ENCODE measurements around the gene ZDHHC18. TPM values are rescaled to one million over a fixed set of nuclear protein-coding genes. Genes with fewer than 3 reads are reported as not detected.
A peak's percentile ranks its signal among the peaks of the same experiment; 100 is the strongest.

Gene ZDHHC18
- total RNA-seq, 1 experiment from 2014 or later, result 27.9 TPM

GRCh38 chr1:26889551-26890466 is 63.3 kb downstream of the ZDHHC18 start, which contains the start of gene GPN2:
GPN2 (minus strand) TSS chr1:26890283; CDS start chr1:26890096, 187 bp downstream.
- Histone ChIP-seq H3K27ac (ENCODE audit: low read depth, low read length, poor library complexity, severe bottlenecking) (peak within 1 kb of the TSS; percentile 84), H3K9me3 (ENCODE audit: low read depth, low read length, poor library complexity, severe bottlenecking) (no peaks in the 10 kb centered on the region), H3K4me1 (ENCODE audit: insufficient read depth, low read length, poor library complexity, severe bottlenecking) (peaks cover 9% of the 10 kb centered on the region), H3K36me3 (ENCODE audit: insufficient read depth, low read length, poor library complexity, severe bottlenecking) (peaks cover 44% of the 10 kb centered on the region), H3K27me3 (replicated peaks; ENCODE audit: insufficient read depth, low read depth, low read length, poor library complexity) (no peaks in the 10 kb centered on the region), H3K4me3 (ENCODE audit: low read depth, low read length, poor library complexity, severe bottlenecking) (peak within 1 kb of the TSS; percentile 70)
- POLR2A ChIA-PET (ENCODE audit: low non-redundant PET), result interaction anchor here (0.5 to 1.4 kb wide), 5 partner anchors 11 to 556 kb away, joined by 3 to 18 read pairs (median 8); partner anchors contain the start of gene GPATCH3
- no peak for TF ChIP-seq EZH2 (IDR thresholded peaks at IDR 0.05; ENCODE audit: borderline replicate concordance, low read depth, low read length, poor library complexity, severe bottlenecking)
- TF ChIP-seq CTCF (conservative IDR thresholded peaks at IDR 0.05; ENCODE audit: low read depth, low read length), result no peak
- CTCF ChIA-PET, result interaction anchor here (0.7 kb wide), 1 partner anchor 25 kb away, joined by 3 read pairs; no protein-coding TSS in a partner anchor
- intact Hi-C loops (cut with micrococcal nuclease; ENCODE audit: unreplicated experiment), result no loop called here
- DNase-seq (ENCODE audit: low spot score), result peak; percentile 88
- BruUV-seq (replicated peaks), result no TSS peak

GRCh38 chr1:26890467-26890796 is 63.9 kb downstream of the ZDHHC18 start:
- BruUV-seq (replicated peaks), result no TSS peak
- POLR2A ChIA-PET (ENCODE audit: low non-redundant PET), result interaction anchor here (0.6 to 1.4 kb wide), 3 partner anchors 10 to 90 kb away, joined by 8 to 18 read pairs (median 16); partner anchors contain the start of gene GPATCH3
- H3K9me3 ChIP-seq (ENCODE audit: low read depth, low read length, poor library complexity, severe bottlenecking), result no peaks in the 10 kb centered on the region

GRCh38 chr1:26894263-26894662 is 67.8 kb downstream of the ZDHHC18 start:
- TF ChIP-seq EZH2 (IDR thresholded peaks at IDR 0.05; ENCODE audit: borderline replicate concordance, low read depth, low read length, poor library complexity, severe bottlenecking), result no peak
- TF ChIP-seq CTCF (conservative IDR thresholded peaks at IDR 0.05; ENCODE audit: low read depth, low read length), result no peak
- no peaks in the 10 kb centered on the region for H3K27me3 ChIP-seq (replicated peaks; ENCODE audit: insufficient read depth, low read depth, low read length, poor library complexity)
- no peaks in the 10 kb centered on the region for H3K9me3 ChIP-seq (ENCODE audit: low read depth, low read length, poor library complexity, severe bottlenecking)
- H3K36me3 ChIP-seq (ENCODE audit: insufficient read depth, low read length, poor library complexity, severe bottlenecking), result peaks cover 21% of the 10 kb centered on the region
- H3K4me3 ChIP-seq (ENCODE audit: low read depth, low read length, poor library complexity, severe bottlenecking), result no peak overlapping the region
- intact Hi-C loops (cut with micrococcal nuclease; ENCODE audit: unreplicated experiment), result no loop called here
- ChIA-PET CTCF (no interaction called here), POLR2A (ENCODE audit: low non-redundant PET) (no interaction called here)
- H3K27ac ChIP-seq (ENCODE audit: low read depth, low read length, poor library complexity, severe bottlenecking), result no peak overlapping the region
- BruUV-seq (replicated peaks), result no TSS peak
- peaks cover 6% of the 10 kb centered on the region for H3K4me1 ChIP-seq (ENCODE audit: insufficient read depth, low read length, poor library complexity, severe bottlenecking)
- DNase-seq (ENCODE audit: low spot score), result no peak

More at GRCh38 chr1:26890467-26890796, 63.9 kb downstream of the ZDHHC18 start:
- DNase-seq (ENCODE audit: low spot score), result no peak
- CTCF ChIA-PET, result no interaction called here
- TF ChIP-seq CTCF (conservative IDR thresholded peaks at IDR 0.05; ENCODE audit: low read depth, low read length), result no peak
- no peak for TF ChIP-seq EZH2 (IDR thresholded peaks at IDR 0.05; ENCODE audit: borderline replicate concordance, low read depth, low read length, poor library complexity, severe bottlenecking)
- Histone ChIP-seq H3K27ac (ENCODE audit: low read depth, low read length, poor library complexity, severe bottlenecking) (peak overlapping the region; percentile 84), H3K36me3 (ENCODE audit: insufficient read depth, low read length, poor library complexity, severe bottlenecking) (peaks cover 41% of the 10 kb centered on the region), H3K4me1 (ENCODE audit: insufficient read depth, low read length, poor library complexity, severe bottlenecking) (peaks cover 9% of the 10 kb centered on the region), H3K4me3 (ENCODE audit: low read depth, low read length, poor library complexity, severe bottlenecking) (peak overlapping the region; percentile 70), H3K27me3 (replicated peaks; ENCODE audit: insufficient read depth, low read depth, low read length, poor library complexity) (no peaks in the 10 kb centered on the region)
- intact Hi-C loops (cut with micrococcal nuclease; ENCODE audit: unreplicated experiment), result no loop called here
